Measurements from ENCODE around the gene RC3H1. TPM values are rescaled to one million over a fixed set of nuclear protein-coding genes. Genes with fewer than 3 reads are reported as not detected.
"Not testable (repeated sequence)": the region's sequence is repeated elsewhere in the genome, so short reads cannot be mapped to it uniquely, and the experiment has no call there.

Gene RC3H1
- total RNA-seq, 1 donor from 2014 or later = 56.7 TPM

GRCh38 chr1:174053826-174054225 lies 31.7 kb upstream of the RC3H1 start:
- DNase-seq (ENCODE audit: low spot score) = no peak
- no peak for TF ChIP-seq CTCF (IDR thresholded peaks at IDR 0.05; ENCODE audit: unreplicated experiment)
- Mint-ChIP-seq H3K4me1 (ENCODE audit: unreplicated experiment) (no peaks in the 10 kb centered on the region), H3K4me3 (ENCODE audit: unreplicated experiment) (no peak overlapping the region), H3K36me3 (ENCODE audit: low read depth, unreplicated experiment) (no peaks in the 10 kb centered on the region), H3K9me3 (ENCODE audit: unreplicated experiment) (no peaks in the 10 kb centered on the region), H3K27ac (ENCODE audit: unreplicated experiment) (no peak overlapping the region), H3K27me3 (ENCODE audit: unreplicated experiment) (peaks cover 3% of the 10 kb centered on the region)

GRCh38 chr1:174052621-174053020 lies 30.5 kb upstream of the RC3H1 start:
- Mint-ChIP-seq H3K4me3 (ENCODE audit: unreplicated experiment) (no peak overlapping the region), H3K36me3 (ENCODE audit: low read depth, unreplicated experiment) (no peaks in the 10 kb centered on the region), H3K27ac (ENCODE audit: unreplicated experiment) (no peak overlapping the region), H3K27me3 (ENCODE audit: unreplicated experiment) (peaks cover 3% of the 10 kb centered on the region), H3K9me3 (ENCODE audit: unreplicated experiment) (no peaks in the 10 kb centered on the region), H3K4me1 (ENCODE audit: unreplicated experiment) (no peaks in the 10 kb centered on the region)
- no peak for TF ChIP-seq CTCF (IDR thresholded peaks at IDR 0.05; ENCODE audit: unreplicated experiment)
- DNase-seq (ENCODE audit: low spot score) = no peak

- Mint-ChIP-seq H3K36me3 (ENCODE audit: low read depth, unreplicated experiment) (no peaks in the 10 kb centered on the region), H3K9me3 (ENCODE audit: unreplicated experiment) (no peaks in the 10 kb centered on the region), H3K27ac (ENCODE audit: unreplicated experiment) (no peak overlapping the region), H3K27me3 (ENCODE audit: unreplicated experiment) (peaks cover 3% of the 10 kb centered on the region), H3K4me1 (ENCODE audit: unreplicated experiment) (no peaks in the 10 kb centered on the region), H3K4me3 (ENCODE audit: unreplicated experiment) (no peak overlapping the region)
- TF ChIP-seq CTCF (IDR thresholded peaks at IDR 0.05; ENCODE audit: unreplicated experiment) = no peak
- DNase-seq (ENCODE audit: low spot score) = no peak
These were observed 29.8 kb upstream of the RC3H1 start for GRCh38 chr1:174051956-174052355.

DNA sequence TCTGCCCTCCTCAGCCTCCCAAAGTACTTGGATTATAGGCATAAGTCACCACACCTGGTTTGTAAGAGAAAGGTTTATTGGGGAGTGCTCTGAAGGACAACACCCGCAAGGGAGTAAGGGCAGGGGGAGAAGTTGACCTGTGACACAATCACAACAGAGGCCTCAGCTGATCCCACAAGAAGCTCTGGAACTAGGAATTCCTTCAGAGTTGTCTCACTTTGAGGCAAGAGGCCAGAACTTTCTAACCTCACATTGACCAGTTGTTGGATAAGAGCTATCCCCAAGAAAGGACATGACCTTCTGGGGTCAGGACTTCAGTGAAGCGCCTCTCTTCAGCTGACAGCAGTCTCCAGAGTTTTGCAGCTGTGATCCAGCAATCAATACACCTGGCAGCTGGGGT lies 27.4 kb upstream of the RC3H1 start:
- no peak for TF ChIP-seq CTCF (IDR thresholded peaks at IDR 0.05; ENCODE audit: unreplicated experiment)
- no peaks in the 10 kb centered on the region for H3K36me3 Mint-ChIP-seq (ENCODE audit: low read depth, unreplicated experiment)
- no peak overlapping the region for H3K27ac Mint-ChIP-seq (ENCODE audit: unreplicated experiment)
- no peaks in the 10 kb centered on the region for H3K4me1 Mint-ChIP-seq (ENCODE audit: unreplicated experiment)
- no peaks in the 10 kb centered on the region for H3K9me3 Mint-ChIP-seq (ENCODE audit: unreplicated experiment)
- no peak overlapping the region for H3K4me3 Mint-ChIP-seq (ENCODE audit: unreplicated experiment)
- no peak for DNase-seq (ENCODE audit: low spot score)
- H3K27me3 Mint-ChIP-seq (ENCODE audit: unreplicated experiment) = no peaks in the 10 kb centered on the region

- no peak for DNase-seq (ENCODE audit: low spot score)
- Mint-ChIP-seq H3K36me3 (ENCODE audit: low read depth, unreplicated experiment) (no peaks in the 10 kb centered on the region), H3K27ac (ENCODE audit: unreplicated experiment) (no peak overlapping the region), H3K9me3 (ENCODE audit: unreplicated experiment) (no peaks in the 10 kb centered on the region), H3K27me3 (ENCODE audit: unreplicated experiment) (no peaks in the 10 kb centered on the region), H3K4me1 (ENCODE audit: unreplicated experiment) (peaks cover 11% of the 10 kb centered on the region), H3K4me3 (ENCODE audit: unreplicated experiment) (no peak overlapping the region)
- TF ChIP-seq CTCF (IDR thresholded peaks at IDR 0.05; ENCODE audit: unreplicated experiment) = no peak
These were observed 22.5 kb upstream of the RC3H1 start for GRCh38 chr1:174044418-174045222.

DNA sequence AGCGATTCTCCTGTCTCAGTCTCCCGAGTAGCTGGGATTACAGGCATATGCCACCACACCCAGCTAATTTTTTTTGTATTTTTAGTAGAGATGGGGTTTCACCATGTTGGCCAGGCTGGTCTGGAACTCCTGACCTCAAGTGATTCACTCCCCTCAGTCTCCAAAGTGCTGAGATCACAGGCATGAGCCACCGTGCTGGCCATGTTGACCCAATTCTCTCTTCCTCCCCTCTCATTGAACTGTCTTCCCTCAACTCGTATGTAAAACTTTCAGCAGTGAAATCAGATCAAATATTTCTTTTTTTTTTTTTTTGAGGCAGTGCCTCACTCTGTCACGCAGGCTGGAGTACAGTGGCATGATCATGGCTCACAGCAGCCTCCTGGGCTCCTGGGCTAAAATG lies 20.4 kb upstream of the RC3H1 start:
- H3K27ac Mint-ChIP-seq (ENCODE audit: unreplicated experiment); H3K4me3 Mint-ChIP-seq (ENCODE audit: unreplicated experiment); H3K9me3 Mint-ChIP-seq (ENCODE audit: unreplicated experiment); H3K36me3 Mint-ChIP-seq (ENCODE audit: low read depth, unreplicated experiment); H3K27me3 Mint-ChIP-seq (ENCODE audit: unreplicated experiment); DNase-seq (ENCODE audit: low spot score): not testable (repeated sequence)
- peaks cover 18% of the 10 kb centered on the region for H3K4me1 Mint-ChIP-seq (ENCODE audit: unreplicated experiment)

Data from endothelial cell (in vitro differentiated cells).